Stimulated activated CD4-positive, alpha-beta T cell treated with anti-CD3 and anti-CD28 coated beads, Interleukin-2, amount 100 ng/mL, for 48 hours (primary cell): ENCODE data around the gene SPIB.
A peak's percentile ranks its signal among the peaks of the same experiment; 100 is the strongest.

Source experiments
- DNase-seq, 2 donors: peaks; one replicate each; pipeline ENCODE4 v3.0.0-alpha.2; 2020

The SPIB gene

GRCh38 chr19:50392759-50393158, 26.0 kb upstream of the SPIB start:
- no peak for DNase-seq

- DNase-seq = no peak
Observed at GRCh38 chr19:50393589-50393988, 25.1 kb upstream of the SPIB start.

DNA sequence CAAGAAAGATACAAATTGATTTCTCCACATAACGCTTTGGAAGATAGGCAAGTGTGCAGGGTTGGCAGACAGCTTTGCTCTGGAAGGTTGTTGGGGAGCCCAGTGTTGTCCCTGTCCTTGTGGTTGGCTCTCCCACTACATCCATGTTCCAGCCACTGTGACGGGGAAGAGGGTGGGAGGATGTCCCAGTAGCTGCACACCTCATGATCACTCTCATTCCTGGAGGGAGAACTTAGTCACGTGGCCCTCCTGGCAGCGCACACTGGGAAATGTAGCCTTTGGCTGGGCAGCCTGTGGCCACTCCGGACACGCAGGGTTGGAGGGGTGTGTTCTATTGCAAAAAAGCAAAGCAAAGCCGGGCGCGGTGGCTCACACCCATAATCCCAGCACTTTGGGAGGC, 24.7 kb upstream of the SPIB start:
- no peak for DNase-seq

- no peak for DNase-seq
Observed at GRCh38 chr19:50398675-50399367, 19.9 kb upstream of the SPIB start.

GRCh38 chr19:50399368-50399745, 19.4 kb upstream of the SPIB start:
- no peak for DNase-seq

GRCh38 chr19:50401605-50402450, 16.9 kb upstream of the SPIB start:
- DNase-seq = no peak

DNA sequence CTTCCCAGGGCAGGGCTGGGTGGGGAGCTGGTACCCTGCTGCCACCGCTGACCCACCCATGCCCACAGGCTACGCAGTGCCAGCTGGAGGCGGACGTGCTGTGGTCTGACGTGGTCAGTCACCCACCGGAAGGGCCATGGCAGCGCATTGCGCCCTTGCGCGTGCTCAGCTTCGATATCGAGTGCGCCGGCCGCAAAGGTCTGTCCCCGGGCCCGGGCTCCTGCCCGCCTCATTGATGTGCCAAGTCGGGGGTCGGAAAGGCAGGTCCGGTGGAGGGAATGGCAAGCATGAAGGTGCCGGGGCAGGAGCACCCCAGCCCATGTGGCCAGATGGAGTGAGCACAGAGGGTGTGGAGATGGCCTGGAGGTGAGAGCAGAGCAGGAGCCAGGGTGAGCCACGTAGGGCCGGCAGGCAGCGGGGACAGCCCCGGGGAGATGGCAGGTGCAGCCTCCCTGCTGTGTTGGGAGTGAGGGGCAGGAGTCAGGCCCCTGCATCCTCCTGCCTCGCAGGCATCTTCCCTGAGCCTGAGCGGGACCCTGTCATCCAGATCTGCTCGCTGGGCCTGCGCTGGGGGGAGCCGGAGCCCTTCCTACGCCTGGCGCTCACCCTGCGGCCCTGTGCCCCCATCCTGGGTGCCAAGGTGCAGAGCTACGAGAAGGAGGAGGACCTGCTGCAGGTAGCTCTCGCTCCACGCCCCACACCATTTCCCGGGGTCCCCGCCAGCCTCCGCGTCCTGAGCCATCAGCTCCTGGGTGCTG, 16.0 kb upstream of the SPIB start:
- DNase-seq = no peak

- no peak for DNase-seq
Observed at GRCh38 chr19:50406156-50406820, 12.4 kb upstream of the SPIB start.

DNA sequence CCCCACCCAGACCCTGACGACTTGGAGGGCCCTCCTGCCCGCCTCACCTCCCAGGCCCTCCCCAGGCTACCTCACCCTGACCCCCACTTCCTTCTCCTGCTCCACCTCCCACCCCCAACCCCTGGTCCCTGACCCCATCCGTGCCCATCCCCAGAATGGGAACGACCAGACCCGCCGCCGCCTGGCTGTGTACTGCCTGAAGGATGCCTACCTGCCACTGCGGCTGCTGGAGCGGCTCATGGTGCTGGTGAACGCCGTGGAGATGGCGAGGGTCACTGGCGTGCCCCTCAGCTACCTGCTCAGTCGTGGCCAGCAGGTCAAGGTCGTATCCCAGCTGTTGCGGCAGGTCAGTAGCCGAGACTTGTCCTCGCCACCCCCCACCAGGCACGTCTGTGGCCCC, 11.9 kb upstream of the SPIB start:
- no peak for DNase-seq

- no peak for DNase-seq
Observed at GRCh38 chr19:50409347-50409746, 9.4 kb upstream of the SPIB start.

DNA sequence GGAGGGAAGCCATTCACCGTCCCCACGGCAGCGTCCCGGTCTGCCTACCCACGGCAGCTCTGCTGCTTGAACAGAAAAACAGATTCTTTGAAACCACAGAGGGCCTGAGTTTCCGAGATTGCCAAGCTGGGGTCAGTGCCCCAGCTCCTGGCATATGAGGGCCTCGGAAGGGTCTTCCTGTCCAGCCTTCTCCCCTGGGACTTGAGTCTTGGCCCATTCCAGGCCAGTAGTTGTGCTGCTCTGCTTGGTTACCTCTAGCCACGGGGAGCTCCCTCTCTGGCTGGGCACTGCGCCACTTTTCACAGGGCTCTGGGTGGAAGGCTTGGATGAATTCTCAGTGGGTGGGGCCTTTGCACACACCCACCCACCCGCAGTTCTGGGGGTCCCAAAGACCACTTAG, 8.6 kb upstream of the SPIB start:
- DNase-seq = no peak

GRCh38 chr19:50412419-50412818, 6.3 kb upstream of the SPIB start:
- no peak for DNase-seq

DNA sequence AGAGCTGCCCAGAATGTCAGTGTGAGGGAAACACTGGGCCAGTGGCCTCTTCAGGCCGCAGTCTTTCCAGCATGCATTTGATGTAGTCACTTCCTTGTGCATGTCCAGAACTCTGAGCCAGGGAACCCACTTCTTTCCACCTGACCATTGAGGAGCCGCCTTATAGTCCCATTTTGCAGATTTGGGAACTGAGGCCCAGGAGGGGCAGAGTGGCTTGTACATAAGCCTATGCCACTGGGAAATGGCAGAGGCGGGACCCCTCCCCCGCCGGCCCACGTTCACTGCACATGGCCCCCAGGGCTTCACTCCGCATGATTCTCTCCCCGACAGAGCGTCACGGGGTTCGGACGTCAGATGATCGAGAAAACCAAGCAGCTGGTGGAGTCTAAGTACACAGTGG, 5.6 kb upstream of the SPIB start:
- no peak for DNase-seq

DNA sequence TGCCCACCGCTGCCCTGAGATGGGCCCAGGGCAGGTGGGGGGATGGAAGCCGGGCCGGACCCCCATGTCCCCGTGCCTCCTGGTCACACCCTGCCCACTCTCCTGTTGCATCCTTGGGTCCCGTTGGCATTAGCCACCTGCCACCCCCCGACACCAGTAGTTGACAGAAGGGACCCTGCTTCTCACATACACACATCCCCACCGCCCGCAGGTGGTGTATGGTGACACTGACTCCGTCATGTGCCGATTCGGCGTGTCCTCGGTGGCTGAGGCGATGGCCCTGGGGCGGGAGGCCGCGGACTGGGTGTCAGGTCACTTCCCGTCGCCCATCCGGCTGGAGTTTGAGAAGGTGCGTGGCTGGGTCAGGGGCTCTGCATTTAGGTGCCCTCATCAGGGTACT, 5.2 kb upstream of the SPIB start:
- no peak for DNase-seq

- DNase-seq = peak; percentile 73 to 84
Observed at GRCh38 chr19:50414864-50415660, 3.7 kb upstream of the SPIB start.

GRCh38 chr19:50415661-50416033, 3.1 kb upstream of the SPIB start:
- DNase-seq = no peak

GRCh38 chr19:50416034-50416977, 2.4 kb upstream of the SPIB start:
- no peak for DNase-seq

GRCh38 chr19:50417111-50418081, 1.3 kb upstream of the SPIB start:
- DNase-seq = no peak

GRCh38 chr19:50419022-50419579, 363 bp downstream of the SPIB start:
- DNase-seq = no peak

GRCh38 chr19:50419580-50420035, 870 bp downstream of the SPIB start:
- DNase-seq = no peak
